Measurements from ENCODE around the gene RAB9A. TPM values are rescaled to one million over a fixed set of nuclear protein-coding genes. Genes with fewer than 3 reads are reported as not detected.
A peak's percentile ranks its signal among the peaks of the same experiment; 100 is the strongest.

Gene RAB9A
- total RNA-seq, 1 experiment from 2014 or later, result 26.7 TPM

GRCh38 chrX:13687203-13687602 is 1.7 kb upstream of the RAB9A start:
- POLR2A ChIA-PET (ENCODE audit: unreplicated experiment), result interaction anchor here (0.6 kb wide), 1 partner anchor 18 kb away, joined by 15 read pairs; no protein-coding TSS in a partner anchor
- H3K27ac ChIP-seq, result no peak overlapping the region
- no peak for TF ChIP-seq EZH2 (IDR thresholded peaks at IDR 0.05; ENCODE audit: low read depth)
- TF ChIP-seq, protein P1, sequence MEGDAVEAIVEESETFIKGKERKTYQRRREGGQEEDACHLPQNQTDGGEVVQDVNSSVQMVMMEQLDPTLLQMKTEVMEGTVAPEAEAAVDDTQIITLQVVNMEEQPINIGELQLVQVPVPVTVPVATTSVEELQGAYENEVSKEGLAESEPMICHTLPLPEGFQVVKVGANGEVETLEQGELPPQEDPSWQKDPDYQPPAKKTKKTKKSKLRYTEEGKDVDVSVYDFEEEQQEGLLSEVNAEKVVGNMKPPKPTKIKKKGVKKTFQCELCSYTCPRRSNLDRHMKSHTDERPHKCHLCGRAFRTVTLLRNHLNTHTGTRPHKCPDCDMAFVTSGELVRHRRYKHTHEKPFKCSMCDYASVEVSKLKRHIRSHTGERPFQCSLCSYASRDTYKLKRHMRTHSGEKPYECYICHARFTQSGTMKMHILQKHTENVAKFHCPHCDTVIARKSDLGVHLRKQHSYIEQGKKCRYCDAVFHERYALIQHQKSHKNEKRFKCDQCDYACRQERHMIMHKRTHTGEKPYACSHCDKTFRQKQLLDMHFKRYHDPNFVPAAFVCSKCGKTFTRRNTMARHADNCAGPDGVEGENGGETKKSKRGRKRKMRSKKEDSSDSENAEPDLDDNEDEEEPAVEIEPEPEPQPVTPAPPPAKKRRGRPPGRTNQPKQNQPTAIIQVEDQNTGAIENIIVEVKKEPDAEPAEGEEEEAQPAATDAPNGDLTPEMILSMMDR (conservative IDR thresholded peaks at IDR 0.05), result no peak
- H3K4me1 ChIP-seq (replicated peaks; ENCODE audit: insufficient read depth), result peaks cover 35% of the 10 kb centered on the region
- no peaks in the 10 kb centered on the region for H3K9me2 ChIP-seq (ENCODE audit: insufficient read depth)
- H3K27me3 ChIP-seq (ENCODE audit: insufficient read depth, low read depth), result no peaks in the 10 kb centered on the region
- DNase-seq, result no peak
- no peak overlapping the region for H2AFZ ChIP-seq
- no TSS peak for BruUV-seq (replicated peaks)
- intact Hi-C loops (cut with micrococcal nuclease; ENCODE audit: unreplicated experiment), result no loop called here
- CTCF ChIA-PET, result no interaction called here
- H4K20me1 ChIP-seq (ENCODE audit: insufficient read depth), result no peaks in the 10 kb centered on the region
- H3K4me2 ChIP-seq, result no peak overlapping the region
- H3K4me3 ChIP-seq, result no peak overlapping the region
- no peaks in the 10 kb centered on the region for H3K36me3 ChIP-seq (ENCODE audit: low read depth)
- H3K79me2 ChIP-seq (ENCODE audit: low read depth), result peaks cover 31% of the 10 kb centered on the region
- no peaks in the 10 kb centered on the region for H3K9me3 ChIP-seq (ENCODE audit: insufficient read depth, low read depth)
- H3F3A ChIP-seq (ENCODE audit: insufficient read depth, low read depth), result peaks cover 16% of the 10 kb centered on the region; the same call in 1 of the 2 replicates

GRCh38 chrX:13688384-13688957 is 457 bp upstream of the RAB9A start:
- peaks cover 29% of the 10 kb centered on the region; the same call in 1 of the 2 replicates for H3F3A ChIP-seq (ENCODE audit: insufficient read depth, low read depth)
- TF ChIP-seq, protein P1 (conservative IDR thresholded peaks at IDR 0.05), result no peak
- TF ChIP-seq EZH2 (IDR thresholded peaks at IDR 0.05; ENCODE audit: low read depth), result no peak
- no peaks in the 10 kb centered on the region for H3K36me3 ChIP-seq (ENCODE audit: low read depth)
- ChIA-PET POLR2A (ENCODE audit: unreplicated experiment) (no interaction called here), CTCF (no interaction called here)
- peak overlapping the region; percentile 82 for H3K27ac ChIP-seq
- BruUV-seq (replicated peaks), result TSS peak; percentile 36
- peak overlapping the region; percentile 96 for H3K4me2 ChIP-seq
- peak overlapping the region; percentile 67 for H2AFZ ChIP-seq
- H4K20me1 ChIP-seq (ENCODE audit: insufficient read depth), result no peaks in the 10 kb centered on the region
- no peaks in the 10 kb centered on the region for H3K9me2 ChIP-seq (ENCODE audit: insufficient read depth)
- H3K9me3 ChIP-seq (ENCODE audit: insufficient read depth, low read depth), result no peaks in the 10 kb centered on the region
- H3K79me2 ChIP-seq (ENCODE audit: low read depth), result peaks cover 41% of the 10 kb centered on the region
- peak overlapping the region; percentile 63 for H3K4me3 ChIP-seq
- intact Hi-C loops (cut with micrococcal nuclease; ENCODE audit: unreplicated experiment), result no loop called here
- no peaks in the 10 kb centered on the region for H3K27me3 ChIP-seq (ENCODE audit: insufficient read depth, low read depth)
- DNase-seq, result no peak
- H3K4me1 ChIP-seq (replicated peaks; ENCODE audit: insufficient read depth), result peaks cover 48% of the 10 kb centered on the region

DNA sequence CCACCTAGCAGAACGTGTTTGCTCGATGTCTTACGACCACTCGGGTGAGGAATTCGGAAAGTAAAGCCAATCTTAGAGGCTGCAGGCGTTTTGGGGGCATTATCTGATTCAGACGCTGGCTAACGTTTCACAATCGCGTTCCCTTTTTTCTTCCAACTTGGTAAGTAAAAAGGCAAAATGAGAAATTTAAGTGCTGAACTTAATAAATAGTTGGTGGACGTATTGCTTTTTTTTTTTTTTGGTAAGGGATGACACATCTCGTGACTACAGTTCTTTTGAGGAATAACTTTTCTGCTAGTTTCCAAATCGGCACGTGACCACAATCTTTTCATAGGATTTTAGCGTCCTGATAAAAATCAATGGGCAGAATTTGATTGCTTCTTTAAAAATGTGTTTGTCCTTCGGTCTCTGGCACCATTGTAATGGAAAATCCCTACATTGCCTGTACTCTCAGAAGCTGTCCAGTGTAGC is 848 bp downstream of the RAB9A start:
- ChIA-PET POLR2A (ENCODE audit: unreplicated experiment) (no interaction called here), CTCF (no interaction called here)
- Histone ChIP-seq H3K4me2 (peak overlapping the region; percentile 96), H4K20me1 (ENCODE audit: insufficient read depth) (0 out of 2 replicates have a peak, but pooled peaks cover under 1% of the 10 kb centered on the region), H3K4me1 (replicated peaks; ENCODE audit: insufficient read depth) (peaks cover 55% of the 10 kb centered on the region), H3K4me3 (peak overlapping the region; percentile 63), H3K9me2 (ENCODE audit: insufficient read depth) (no peaks in the 10 kb centered on the region), H3K36me3 (ENCODE audit: low read depth) (no peaks in the 10 kb centered on the region), H3K27me3 (ENCODE audit: insufficient read depth, low read depth) (no peaks in the 10 kb centered on the region), H3K27ac (peak overlapping the region; percentile 82), H3K9me3 (ENCODE audit: insufficient read depth, low read depth) (no peaks in the 10 kb centered on the region), H2AFZ (peak overlapping the region; percentile 60; the same call in 1 of the 2 replicates), H3F3A (ENCODE audit: insufficient read depth, low read depth) (peaks cover 35% of the 10 kb centered on the region; the same call in 1 of the 2 replicates), H3K79me2 (ENCODE audit: low read depth) (peaks cover 55% of the 10 kb centered on the region)
- TF ChIP-seq EZH2 (IDR thresholded peaks at IDR 0.05; ENCODE audit: low read depth), result no peak
- TF ChIP-seq, protein P1 (conservative IDR thresholded peaks at IDR 0.05), result no peak
- no peak for DNase-seq
- TSS peak; percentile 55 for BruUV-seq (replicated peaks)
- intact Hi-C loops (cut with micrococcal nuclease; ENCODE audit: unreplicated experiment), result loop anchor here (1.0 kb wide), 1 partner anchor 20 kb away; no protein-coding TSS in a partner anchor

All from PC-9 (cell line).